Measurements from ENCODE around the gene ZC3HAV1.

DNA sequence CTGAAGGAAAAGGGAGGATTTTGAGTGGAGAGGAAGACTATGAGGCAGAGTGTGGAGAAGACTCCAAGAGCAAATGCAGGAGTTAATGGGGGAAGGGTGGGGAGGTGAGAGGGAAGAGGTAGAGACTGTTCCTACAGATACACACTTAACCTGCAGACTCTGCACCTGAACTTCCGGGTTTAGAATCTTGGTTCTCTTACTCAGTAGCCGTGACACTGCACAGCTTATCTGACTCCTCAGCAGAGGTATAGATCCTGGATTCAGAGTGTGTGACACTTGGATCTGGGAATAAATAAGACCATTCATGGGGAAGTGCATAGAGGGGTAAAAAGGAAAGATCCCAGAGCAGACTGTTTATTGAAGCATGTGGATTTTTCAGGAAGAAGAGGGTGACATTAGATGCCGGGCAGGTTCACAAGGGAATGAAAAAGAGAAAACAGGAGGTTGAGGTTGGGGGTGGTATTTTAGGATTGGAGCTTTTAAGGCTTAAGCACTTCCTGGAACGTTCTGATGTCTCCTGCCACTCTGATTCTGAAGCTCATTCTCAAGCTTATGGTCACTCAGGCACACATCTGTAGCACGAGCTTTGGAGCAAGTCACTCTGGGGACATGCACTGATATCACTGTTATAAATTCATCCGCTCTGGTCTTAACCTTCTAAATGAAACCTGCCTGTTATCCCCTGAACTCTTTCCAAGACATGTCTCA lies 68.0 kb downstream of the ZC3HAV1 start:
- TF ChIP-seq HMG20B (CRISPR knock-in tag; conservative IDR thresholded peaks at IDR 0.05) (no peak), SIN3A (IDR thresholded peaks at IDR 0.05; ENCODE audit: borderline replicate concordance, low read depth, low read length) (no peak)
- TF ChIP-seq, protein P1, sequence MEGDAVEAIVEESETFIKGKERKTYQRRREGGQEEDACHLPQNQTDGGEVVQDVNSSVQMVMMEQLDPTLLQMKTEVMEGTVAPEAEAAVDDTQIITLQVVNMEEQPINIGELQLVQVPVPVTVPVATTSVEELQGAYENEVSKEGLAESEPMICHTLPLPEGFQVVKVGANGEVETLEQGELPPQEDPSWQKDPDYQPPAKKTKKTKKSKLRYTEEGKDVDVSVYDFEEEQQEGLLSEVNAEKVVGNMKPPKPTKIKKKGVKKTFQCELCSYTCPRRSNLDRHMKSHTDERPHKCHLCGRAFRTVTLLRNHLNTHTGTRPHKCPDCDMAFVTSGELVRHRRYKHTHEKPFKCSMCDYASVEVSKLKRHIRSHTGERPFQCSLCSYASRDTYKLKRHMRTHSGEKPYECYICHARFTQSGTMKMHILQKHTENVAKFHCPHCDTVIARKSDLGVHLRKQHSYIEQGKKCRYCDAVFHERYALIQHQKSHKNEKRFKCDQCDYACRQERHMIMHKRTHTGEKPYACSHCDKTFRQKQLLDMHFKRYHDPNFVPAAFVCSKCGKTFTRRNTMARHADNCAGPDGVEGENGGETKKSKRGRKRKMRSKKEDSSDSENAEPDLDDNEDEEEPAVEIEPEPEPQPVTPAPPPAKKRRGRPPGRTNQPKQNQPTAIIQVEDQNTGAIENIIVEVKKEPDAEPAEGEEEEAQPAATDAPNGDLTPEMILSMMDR (CRISPR knock-in tag; IDR thresholded peaks at IDR 0.05), result no peak
